ENCODE measurements around the gene INPPL1.
A peak's percentile ranks its signal among the peaks of the same experiment; 100 is the strongest.

INPPL1 gene

GRCh38 chr11:72217841-72218240 lies 6.7 kb upstream of the INPPL1 start:
- DNase-seq, result no peak

- DNase-seq, result no peak
Measured at GRCh38 chr11:72218251-72218745, 6.3 kb upstream of the INPPL1 start.

- DNase-seq, result peak in 1 of 2 experiments; percentile 31
Measured at GRCh38 chr11:72220696-72221363, 3.7 kb upstream of the INPPL1 start.

GRCh38 chr11:72221386-72222075 lies 3.0 kb upstream of the INPPL1 start:
- no peak for DNase-seq

GRCh38 chr11:72222106-72222891 lies 2.3 kb upstream of the INPPL1 start:
- peak in 1 of 2 experiments; percentile 42 for DNase-seq

- peak; percentile 87 to 98 for DNase-seq
Measured at GRCh38 chr11:72222907-72223614, 1.5 kb upstream of the INPPL1 start.

GRCh38 chr11:72223615-72224563 lies 678 bp upstream of the INPPL1 start:
- peak in 1 of 2 experiments; percentile 92 for DNase-seq

- peak in 1 of 2 experiments; percentile 58 for DNase-seq
Measured at GRCh38 chr11:72225411-72225951, 914 bp downstream of the INPPL1 start.

- no peak for DNase-seq
Measured at GRCh38 chr11:72226701-72227100, 2.1 kb downstream of the INPPL1 start.

- DNase-seq, result peak in 1 of 2 experiments; percentile 63
Measured at GRCh38 chr11:72227316-72228228, 3.0 kb downstream of the INPPL1 start.

- no peak for DNase-seq
Measured at GRCh38 chr11:72228229-72228843, 3.8 kb downstream of the INPPL1 start.

- no peak for DNase-seq
Measured at GRCh38 chr11:72228844-72229231, 4.3 kb downstream of the INPPL1 start.

GRCh38 chr11:72229336-72229924 lies 4.9 kb downstream of the INPPL1 start:
- no peak for DNase-seq

GRCh38 chr11:72229925-72230763 lies 5.6 kb downstream of the INPPL1 start:
- no peak for DNase-seq

- DNase-seq, result no peak
Measured at GRCh38 chr11:72230764-72231365, 6.3 kb downstream of the INPPL1 start.

GRCh38 chr11:72231396-72232259 lies 7.1 kb downstream of the INPPL1 start:
- no peak for DNase-seq
